GM23338 (cell line): ENCODE measurements around the gene CECR2. TPM values are rescaled to one million over a fixed set of nuclear protein-coding genes. Genes with fewer than 3 reads are reported as not detected.

Source experiments
- ATAC-seq: fragments of 200-7000 bp; cut with Tn5 transposase; 3 replicates; pipeline ENCODE4 v1.9.1; 2020
- DNase-seq: peaks from one replicate; pipeline ENCODE4 v3.0.0-alpha.2; 2015; ENCODE audit warnings: low spot score
- H2AFZ ChIP-seq: fragments of 200-600 bp; sonication (generic); 2 replicates; pipeline ENCODE4 v1.8.0; 2016; ENCODE audit warnings: antibody characterized with exemption, mild to moderate bottlenecking, moderate library complexity
- H3F3A ChIP-seq: fragments of 200-600 bp; sonication (generic); replicated peaks from 2 replicates; pipeline ENCODE4 v1.8.0; 2017; ENCODE audit warnings: antibody characterized with exemption, mixed run types, low read depth
- H3K27ac ChIP-seq: fragments of 200-600 bp; sonication (generic); 2 replicates; pipeline ENCODE4 v1.6.1; 2016; ENCODE audit warnings: low read depth
- H3K27me3 ChIP-seq: fragments of 200-600 bp; sonication (generic); 2 replicates; pipeline ENCODE4 v1.8.0; 2016; ENCODE audit warnings: mild to moderate bottlenecking, mixed run types, moderate library complexity; ENCODE audit not compliant: insufficient read depth
- H3K36me3 ChIP-seq: fragments of 200-600 bp; sonication (generic); 2 replicates; pipeline ENCODE4 v1.8.0; 2016; ENCODE audit warnings: mild to moderate bottlenecking; ENCODE audit not compliant: insufficient read depth
- H3K4me1 ChIP-seq: fragments of 200-600 bp; sonication (generic); 2 replicates; pipeline ENCODE4 v1.8.0; 2016; ENCODE audit warnings: mild to moderate bottlenecking, moderate library complexity; ENCODE audit not compliant: insufficient read depth
- H3K4me2 ChIP-seq: fragments of 200-600 bp; sonication (generic); 2 replicates; pipeline ENCODE4 v1.7.1; 2017; ENCODE audit warnings: mixed run types
- H3K4me3 ChIP-seq: fragments of 200-600 bp; sonication (generic); 2 replicates; pipeline ENCODE4 v1.6.1; 2016; ENCODE audit warnings: mixed run types
- H3K79me2 ChIP-seq: fragments of 200-600 bp; sonication (generic); replicated peaks from 2 replicates; pipeline ENCODE4 v1.8.0; 2017; ENCODE audit warnings: mild to moderate bottlenecking; ENCODE audit not compliant: insufficient read depth
- H3K9me2 ChIP-seq: fragments of 200-600 bp; sonication (generic); 2 replicates; pipeline ENCODE4 v1.8.0; 2017; ENCODE audit not compliant: insufficient read depth
- H4K20me1 ChIP-seq: fragments of 200-600 bp; sonication (generic); replicated peaks from 2 replicates; pipeline ENCODE4 v1.8.0; 2017; ENCODE audit warnings: mild to moderate bottlenecking; ENCODE audit not compliant: insufficient read depth
- H3K27ac Mint-ChIP-seq: 2 replicates; pipeline ENCODE4 v1.8.0; 2020; ENCODE audit warnings: inconsistent platforms, mild to moderate bottlenecking, moderate library complexity, mixed read lengths
- H3K27me3 Mint-ChIP-seq: 3 replicates; pipeline ENCODE4 v1.8.0; 2022; ENCODE audit warnings: low read depth, mild to moderate bottlenecking, moderate library complexity, mixed read lengths, inconsistent platforms; ENCODE audit not compliant: insufficient read depth, poor library complexity
- H3K36me3 Mint-ChIP-seq: 3 replicates; pipeline ENCODE4 v1.8.0; 2021; ENCODE audit warnings: low read depth, mild to moderate bottlenecking, inconsistent platforms, moderate library complexity, mixed read lengths
- H3K4me1 Mint-ChIP-seq: 3 replicates; pipeline ENCODE4 v1.8.0; 2020; ENCODE audit warnings: mild to moderate bottlenecking, inconsistent platforms, mixed read lengths
- H3K4me3 Mint-ChIP-seq: 3 replicates; pipeline ENCODE4 v1.8.0; 2021; ENCODE audit warnings: moderate library complexity, mild to moderate bottlenecking, inconsistent platforms, mixed read lengths
- H3K9me3 Mint-ChIP-seq: 3 replicates; pipeline ENCODE4 v1.8.0; 2020; ENCODE audit warnings: moderate library complexity, mild to moderate bottlenecking, inconsistent platforms, mixed read lengths
- CTCF ChIP-seq, 2 experiments: fragments of 200-600 bp in 1 of 2; sonication (generic) in 1 of 2; conservative IDR thresholded peaks; 2 replicates each; pipeline versions ENCODE4 v1.5.1 to v1.6.1; 2016 to 2017; ENCODE audit warnings: antibody characterized with exemption in 2 of 2, low read depth in 2 of 2, mild to moderate bottlenecking in 2 of 2, moderate library complexity in 1 of 2
- EZH2 ChIP-seq: fragments of 200-600 bp; sonication (generic); IDR thresholded peaks from one replicate; pipeline ENCODE4 v1.8.0; 2017; ENCODE audit warnings: antibody characterized with exemption, mild to moderate bottlenecking, low read depth; ENCODE audit not compliant: unreplicated experiment
- REST ChIP-seq: IDR thresholded peaks from one replicate; pipeline ENCODE4 v1.6.1; 2018; ENCODE audit warnings: antibody characterized with exemption; ENCODE audit not compliant: unreplicated experiment
- ZNF331 ChIP-seq: fragments of 250-450 bp; sonication (Bioruptor Pico); IDR thresholded peaks from 2 replicates; pipeline ENCODE4 v1.5.0; 2020; ENCODE audit warnings: low read depth, mild to moderate bottlenecking, moderate library complexity
- ZNF462 ChIP-seq: fragments of 250-450 bp; sonication (Bioruptor Pico); IDR thresholded peaks from 2 replicates; pipeline ENCODE4 v1.5.0; 2020; ENCODE audit warnings: mild to moderate bottlenecking, moderate library complexity
- polyA plus RNA-seq: library from polyadenylated mRNA; unstranded; fragments of >200 nt; fragmentation: Nextera tagmentation; extraction: Ambion mirVana; gene quantifications from 2 replicates; pipeline ENCODE4 v1.2.1, GENCODE V29; 2016
- total RNA-seq: library from RNA; depleted of rRNA; stranded (reverse); fragments of >200 nt; shearing (Covaris generic); gene quantifications from 2 replicates; pipeline ENCODE4 v1.2.3, GENCODE V29; 2014

Gene CECR2
- total and polyA plus RNA-seq, 2 experiments from 2014 or later: 18.4 to 110 TPM

- ATAC-seq: no peak
- H3K9me3 Mint-ChIP-seq: no peaks in the 10 kb centered on the region
Measured at GRCh38 chr22:17431179-17431578, 61.9 kb downstream of the CECR2 start.

More at GRCh38 chr22:17431179-17431578, 61.9 kb downstream of the CECR2 start:
- H3K4me3 ChIP-seq: no peak overlapping the region
- H3K4me1 ChIP-seq: peaks cover 72% of the 10 kb centered on the region
- peaks cover 1% of the 10 kb centered on the region for H3K27me3 Mint-ChIP-seq
- H3K4me3 Mint-ChIP-seq: no peak overlapping the region
- H3K36me3 ChIP-seq: no peaks in the 10 kb centered on the region
- TF ChIP-seq ZNF462 (CRISPR knock-in tag) (no peak), REST (no peak), ZNF331 (CRISPR knock-in tag) (no peak), CTCF (conservative IDR thresholded peaks at IDR 0.05; ENCODE audit: low read depth in 2 of 2) (no peak), EZH2 (no peak)
- peaks cover 100% of the 10 kb centered on the region for H3K79me2 ChIP-seq
- H3K27me3 ChIP-seq: no peaks in the 10 kb centered on the region
- no peak overlapping the region for H3K27ac Mint-ChIP-seq
- peaks cover 8% of the 10 kb centered on the region; the same call in 2 of the 3 replicates for H3K36me3 Mint-ChIP-seq
- DNase-seq: no peak
- no peak overlapping the region for H3K4me2 ChIP-seq
- H4K20me1 ChIP-seq: peaks cover 83% of the 10 kb centered on the region
- H3K4me1 Mint-ChIP-seq: peaks cover 69% of the 10 kb centered on the region
- peaks cover 11% of the 10 kb centered on the region for H3F3A ChIP-seq
- no peak overlapping the region for H2AFZ ChIP-seq
- H3K9me2 ChIP-seq: 0 out of 2 replicates have a peak, but pooled peaks cover 6% of the 10 kb centered on the region
- H3K27ac ChIP-seq: peak overlapping the region; percentile 90; the same call in 1 of the 2 replicates
